ENCODE data around the gene GLIS1.

The GLIS1 gene

DNA sequence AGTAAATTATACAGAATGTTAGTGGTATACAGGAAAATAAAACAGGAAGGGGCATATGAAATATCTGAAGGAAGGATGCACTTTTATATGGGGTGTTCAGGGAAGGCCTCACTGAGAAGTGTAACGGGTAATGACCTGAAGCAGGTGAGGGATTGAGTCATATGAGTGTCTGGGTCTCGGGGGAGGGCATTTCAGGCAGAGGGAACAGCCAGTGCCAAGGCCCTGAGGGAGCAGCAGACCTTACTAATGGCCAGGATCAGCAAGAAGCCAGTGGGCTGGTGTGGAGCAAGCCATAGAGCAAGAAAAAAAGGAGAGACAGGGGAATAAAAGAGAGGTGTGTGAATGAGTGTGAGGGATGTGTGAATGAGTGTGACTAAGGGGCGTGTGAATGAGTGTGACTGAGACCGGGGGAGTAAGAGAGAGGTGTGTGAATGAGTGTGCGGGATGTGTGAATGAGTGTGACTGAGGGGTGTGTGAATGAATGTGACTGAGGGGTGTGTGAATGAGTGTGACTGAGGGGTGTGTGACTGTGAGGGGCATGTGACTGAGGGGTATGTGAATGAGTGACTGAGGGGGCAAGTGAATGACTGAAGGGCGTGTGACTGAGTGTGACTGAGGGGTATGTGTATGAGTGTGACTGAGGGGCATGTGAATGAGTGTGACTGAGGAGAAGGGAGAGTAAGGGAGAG lies 107.2 kb downstream of the GLIS1 start:
- CTCF ChIA-PET = no interaction called here
- POLR2A ChIA-PET = no interaction called here
- TF ChIP-seq, protein P1, sequence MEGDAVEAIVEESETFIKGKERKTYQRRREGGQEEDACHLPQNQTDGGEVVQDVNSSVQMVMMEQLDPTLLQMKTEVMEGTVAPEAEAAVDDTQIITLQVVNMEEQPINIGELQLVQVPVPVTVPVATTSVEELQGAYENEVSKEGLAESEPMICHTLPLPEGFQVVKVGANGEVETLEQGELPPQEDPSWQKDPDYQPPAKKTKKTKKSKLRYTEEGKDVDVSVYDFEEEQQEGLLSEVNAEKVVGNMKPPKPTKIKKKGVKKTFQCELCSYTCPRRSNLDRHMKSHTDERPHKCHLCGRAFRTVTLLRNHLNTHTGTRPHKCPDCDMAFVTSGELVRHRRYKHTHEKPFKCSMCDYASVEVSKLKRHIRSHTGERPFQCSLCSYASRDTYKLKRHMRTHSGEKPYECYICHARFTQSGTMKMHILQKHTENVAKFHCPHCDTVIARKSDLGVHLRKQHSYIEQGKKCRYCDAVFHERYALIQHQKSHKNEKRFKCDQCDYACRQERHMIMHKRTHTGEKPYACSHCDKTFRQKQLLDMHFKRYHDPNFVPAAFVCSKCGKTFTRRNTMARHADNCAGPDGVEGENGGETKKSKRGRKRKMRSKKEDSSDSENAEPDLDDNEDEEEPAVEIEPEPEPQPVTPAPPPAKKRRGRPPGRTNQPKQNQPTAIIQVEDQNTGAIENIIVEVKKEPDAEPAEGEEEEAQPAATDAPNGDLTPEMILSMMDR (IDR thresholded peaks at IDR 0.05; ENCODE audit: insufficient read depth, low read length, missing control alignments) = no peak
- DNase-seq (ENCODE audit: low read depth, low spot score) = no peak
- no peak overlapping the region for H3K4me3 ChIP-seq (ENCODE audit: low read depth, low read length)

DNA sequence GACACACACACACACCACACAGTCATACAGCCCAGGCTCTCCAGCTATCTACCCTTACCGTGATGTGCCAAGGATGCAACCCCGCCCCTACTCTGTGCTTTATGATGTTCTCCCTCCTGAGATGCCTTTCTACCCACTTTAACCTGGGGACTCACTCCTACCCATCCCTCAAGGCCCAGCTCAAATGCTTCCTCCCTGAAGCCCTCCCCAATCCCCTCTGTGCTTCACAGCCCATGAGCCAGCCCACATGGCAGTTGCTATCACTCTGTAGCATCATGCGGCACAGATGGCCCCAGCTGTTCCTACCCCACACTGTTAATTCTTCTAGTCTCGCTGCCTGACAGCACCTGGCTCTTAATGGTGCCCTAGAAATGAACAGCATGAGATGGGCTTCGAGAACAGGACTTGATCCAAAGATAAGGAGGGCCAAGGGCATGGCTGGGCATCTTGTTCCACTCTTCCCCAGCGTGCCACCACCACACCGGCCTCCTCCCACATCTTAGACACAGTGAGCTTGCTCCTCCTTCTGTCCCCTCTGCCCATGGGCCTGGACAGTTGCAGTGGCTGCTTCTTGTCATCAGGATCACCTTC lies 109.8 kb downstream of the GLIS1 start:
- TF ChIP-seq, protein P1 (IDR thresholded peaks at IDR 0.05; ENCODE audit: insufficient read depth, low read length, missing control alignments) = no peak
- CTCF ChIA-PET = no interaction called here
- no peak overlapping the region for H3K4me3 ChIP-seq (ENCODE audit: low read depth, low read length)
- DNase-seq (ENCODE audit: low read depth, low spot score) = no peak
- POLR2A ChIA-PET = no interaction called here

DNA sequence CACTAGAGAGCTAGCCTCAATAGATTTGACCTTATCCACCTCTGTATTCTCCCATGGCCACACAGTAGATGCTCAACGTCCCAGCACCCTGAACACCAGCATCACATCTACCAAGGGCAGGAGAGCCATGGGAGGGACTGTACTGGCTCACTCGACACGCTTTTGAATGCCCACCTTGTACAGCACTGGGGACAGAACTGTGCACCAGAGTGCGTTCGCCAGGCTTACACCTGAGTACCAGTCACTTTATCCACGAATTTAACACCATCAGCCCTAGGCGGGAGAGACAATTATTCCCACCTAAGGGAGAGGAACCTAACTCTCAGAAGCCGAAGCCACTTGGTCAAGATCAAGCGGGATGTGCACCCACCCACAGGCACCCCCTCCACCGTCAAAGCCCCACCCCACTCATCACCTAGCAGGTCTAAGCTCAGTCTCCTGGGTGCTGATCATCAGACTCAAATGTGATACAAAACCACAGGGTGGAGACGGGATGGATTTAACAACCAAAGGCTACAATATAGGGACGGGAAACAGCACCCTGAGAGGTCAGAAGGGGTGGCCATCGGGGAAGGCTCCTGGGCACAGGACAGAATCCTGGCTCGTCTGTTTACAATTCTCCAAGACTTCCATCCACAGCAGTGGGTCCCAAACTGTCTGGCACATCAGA lies 110.5 kb downstream of the GLIS1 start:
- no peak overlapping the region for H3K4me3 ChIP-seq (ENCODE audit: low read depth, low read length)
- CTCF ChIA-PET = interaction anchor here (3.7 kb wide), 1 partner anchor 12 kb away, joined by 9 read pairs; no protein-coding TSS in a partner anchor
- DNase-seq (ENCODE audit: low read depth, low spot score) = no peak
- POLR2A ChIA-PET = no interaction called here
- TF ChIP-seq, protein P1 (IDR thresholded peaks at IDR 0.05; ENCODE audit: insufficient read depth, low read length, missing control alignments) = no peak

DNA sequence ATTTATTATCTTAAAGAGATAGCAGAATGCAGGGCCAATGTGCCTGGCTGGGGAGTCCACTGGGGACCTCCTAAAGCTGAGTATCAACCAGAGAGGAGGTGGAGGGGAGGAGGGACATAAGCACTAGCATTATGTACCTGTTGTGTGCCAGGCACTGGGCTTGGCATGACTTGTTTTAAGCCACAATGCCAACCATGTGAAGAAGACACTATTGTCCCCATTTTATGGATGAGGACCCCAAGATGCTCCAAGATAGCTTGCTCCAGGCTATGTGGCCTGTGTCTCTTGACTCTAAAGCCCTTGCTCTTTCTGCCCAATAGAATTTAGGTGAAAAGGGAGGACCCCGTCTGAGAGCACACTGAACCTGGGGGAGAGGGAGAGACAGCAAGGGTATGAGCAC lies 111.3 kb downstream of the GLIS1 start:
- ChIA-PET POLR2A (no interaction called here), CTCF (interaction anchor here (3.7 kb wide), 1 partner anchor 11 kb away, joined by 9 read pairs; no protein-coding TSS in a partner anchor)
- TF ChIP-seq, protein P1 (IDR thresholded peaks at IDR 0.05; ENCODE audit: insufficient read depth, low read length, missing control alignments) = no peak
- no peak overlapping the region for H3K4me3 ChIP-seq (ENCODE audit: low read depth, low read length)
- DNase-seq (ENCODE audit: low read depth, low spot score) = no peak

DNA sequence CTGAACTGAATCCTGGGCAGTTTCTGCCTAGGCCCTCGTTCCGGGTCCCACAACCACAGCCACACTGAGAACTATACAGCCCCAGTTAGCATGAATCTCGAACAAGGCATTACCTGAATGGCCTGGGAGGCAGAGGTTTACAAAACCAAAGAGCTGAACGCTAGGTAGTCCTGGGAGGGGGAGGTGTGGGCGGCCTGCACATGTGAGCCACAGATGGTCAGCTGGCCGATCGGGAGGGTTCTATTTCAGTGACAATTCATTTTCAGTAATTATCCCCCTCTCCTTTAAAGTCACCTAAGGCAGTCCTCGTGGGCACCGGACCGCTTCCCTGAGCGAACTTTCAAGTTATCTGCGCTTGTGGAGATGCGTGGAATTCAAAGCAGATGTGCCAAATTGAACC lies 111.9 kb downstream of the GLIS1 start:
- no peak for DNase-seq (ENCODE audit: low read depth, low spot score)
- ChIA-PET CTCF (interaction anchor here (0.9 to 3.7 kb wide), 3 partner anchors 10 to 127 kb away, joined by 3 to 9 read pairs (median 3); no protein-coding TSS in a partner anchor), POLR2A (no interaction called here)
- H3K4me3 ChIP-seq (ENCODE audit: low read depth, low read length) = no peak overlapping the region
- TF ChIP-seq, protein P1 (IDR thresholded peaks at IDR 0.05; ENCODE audit: insufficient read depth, low read length, missing control alignments) = no peak

DNA sequence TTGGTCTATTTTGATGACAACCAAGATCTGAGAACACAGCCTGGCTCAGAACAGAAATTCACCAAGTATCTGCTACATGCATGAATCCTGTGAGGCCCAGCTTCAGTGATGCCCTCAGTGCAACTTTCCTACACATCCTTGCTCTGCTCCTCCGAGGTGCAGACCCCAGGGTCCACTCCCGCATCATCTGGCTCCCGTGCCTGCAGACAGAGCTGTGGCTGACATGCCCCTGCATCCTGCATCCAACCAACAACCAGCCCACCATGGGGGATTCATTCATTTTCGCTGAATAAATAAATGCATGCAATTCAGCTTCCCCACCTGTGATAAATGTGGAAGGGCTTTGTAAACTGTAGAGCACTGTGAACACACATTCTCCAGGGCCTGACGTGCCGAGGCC lies 112.3 kb downstream of the GLIS1 start:
- no peak overlapping the region for H3K4me3 ChIP-seq (ENCODE audit: low read depth, low read length)
- TF ChIP-seq, protein P1 (IDR thresholded peaks at IDR 0.05; ENCODE audit: insufficient read depth, low read length, missing control alignments) = no peak
- CTCF ChIA-PET = interaction anchor here (0.9 to 3.7 kb wide), 3 partner anchors 10 to 127 kb away, joined by 3 to 9 read pairs (median 3); no protein-coding TSS in a partner anchor
- DNase-seq (ENCODE audit: low read depth, low spot score) = no peak
- POLR2A ChIA-PET = no interaction called here
